CD4-positive, alpha-beta T cell (primary cell): ENCODE measurements around the gene FBLL1. TPM values are rescaled to one million over a fixed set of nuclear protein-coding genes. Genes with fewer than 3 reads are reported as not detected.

Source experiments
- ATAC-seq: fragments of 200-7000 bp; cut with Tn5 transposase; one replicate; pipeline ENCODE4 v1.10.0; 2022; ENCODE audit warnings: mild to moderate bottlenecking; ENCODE audit not compliant: poor library complexity
- CTCF ChIA-PET: fragments of 350-600 bp; sonication (Branson Sonifier 250); formaldehyde crosslinking; loops from one replicate; lab custom pipeline; 2021; ENCODE audit warnings: antibody characterized with exemption, inconsistent platforms; lab: Charles Lee
- POLR2A ChIA-PET: fragments of 350-600 bp; sonication (Branson Sonifier 250); formaldehyde crosslinking; loops from one replicate; lab custom pipeline; 2021; ENCODE audit warnings: antibody characterized with exemption, inconsistent platforms; lab: Charles Lee
- DNase-seq, 14 experiments: peaks; one replicate each; pipeline ENCODE4 v3.0.0-alpha.2; 2013 to 2020; ENCODE audit warnings: mixed read lengths in 2 of 14
- H3K27ac ChIP-seq, 2 donors: one replicate each; pipeline versions ENCODE4 v1.5.1 to v1.7.0; 2013; ENCODE audit warnings: low read length in 2 of 2, low read depth in 1 of 2, mild to moderate bottlenecking in 1 of 2
- H3K27me3 ChIP-seq, 2 experiments: 1 replicate in 1 of 2; 2 replicates in 1 of 2; pipeline versions ENCODE4 v1.6.1 to v1.7.0; 2013; ENCODE audit warnings: low read length in 2 of 2, control low read depth in 1 of 2, mild to moderate bottlenecking in 1 of 2, moderate library complexity in 1 of 2; ENCODE audit not compliant: insufficient read depth in 2 of 2, control insufficient read depth in 1 of 2
- H3K36me3 ChIP-seq: one replicate; pipeline ENCODE4 v1.6.1; 2013; ENCODE audit warnings: low read length, control low read depth; ENCODE audit not compliant: insufficient read depth
- H3K4me1 ChIP-seq: one replicate; pipeline ENCODE4 v1.6.1; 2013; ENCODE audit warnings: low read length, control low read depth; ENCODE audit not compliant: insufficient read depth
- H3K4me3 ChIP-seq: one replicate; pipeline ENCODE4 v1.5.1; 2013; ENCODE audit warnings: mild to moderate bottlenecking, low read length, moderate library complexity
- H3K9me3 ChIP-seq, 2 experiments: 1 replicate in 1 of 2; 2 replicates in 1 of 2; pipeline versions ENCODE4 v1.6.1 to v1.7.0; 2013; ENCODE audit warnings: low read length in 2 of 2, mild to moderate bottlenecking in 2 of 2, control low read depth in 1 of 2, moderate library complexity in 1 of 2; ENCODE audit not compliant: control insufficient read depth in 1 of 2, insufficient read depth in 1 of 2
- H3K27ac Mint-ChIP-seq: one replicate; pipeline ENCODE4 v1.8.0; 2020; ENCODE audit warnings: mixed read lengths
- H3K27me3 Mint-ChIP-seq: one replicate; pipeline ENCODE4 v1.8.0; 2021; ENCODE audit warnings: mixed read lengths
- H3K36me3 Mint-ChIP-seq: one replicate; pipeline ENCODE4 v1.8.0; 2021; ENCODE audit warnings: low read depth, mixed read lengths
- H3K4me1 Mint-ChIP-seq: one replicate; pipeline ENCODE4 v1.8.0; 2021; ENCODE audit warnings: low read depth, mixed read lengths
- H3K4me3 Mint-ChIP-seq: one replicate; pipeline ENCODE4 v1.8.0; 2020; ENCODE audit warnings: mild to moderate bottlenecking, mixed read lengths
- H3K9me3 Mint-ChIP-seq: one replicate; pipeline ENCODE4 v1.8.0; 2020; ENCODE audit warnings: mixed read lengths
- CTCF ChIP-seq: fragments of 200-600 bp; IDR thresholded peaks from one replicate; pipeline ENCODE4 v1.8.0; 2022; ENCODE audit warnings: antibody characterized with exemption, mild to moderate bottlenecking
- intact Hi-C, 2 experiments: fragments of 100-400 bp; cut with DNase I in 1 of 2; cut with micrococcal nuclease in 1 of 2; formaldehyde crosslinking; loops; one replicate each; pipeline versions ENCODE4 v1.15.1 to v1.9.0; 2023 to 2025; cut with DNase I, micrococcal nuclease
- total RNA-seq, 174 experiments: library from RNA in 2 of 174; stranded (reverse) in 2 of 174; gene quantifications; one replicate each; pipeline ENCODE4 v1.2.3 and lab custom pipeline; 2021 to 2026

The FBLL1 gene
- total RNA-seq, 2 experiments from 2014 or later: not detected

- H3K27me3 ChIP-seq: no peaks in the 10 kb centered on the region
- H3K36me3 ChIP-seq: peaks cover 43% of the 10 kb centered on the region
- Mint-ChIP-seq H3K36me3 (peaks cover 89% of the 10 kb centered on the region), H3K27ac (no peak overlapping the region), H3K4me1 (no peaks in the 10 kb centered on the region), H3K9me3 (no peaks in the 10 kb centered on the region), H3K4me3 (no peak overlapping the region), H3K27me3 (no peaks in the 10 kb centered on the region)
- H3K4me1 ChIP-seq: no peaks in the 10 kb centered on the region
- POLR2A ChIA-PET: no interaction called here
- intact Hi-C loops: no loop called here
- CTCF ChIA-PET: no interaction called here
- DNase-seq (no peak), ATAC-seq (no peak)
- no peak overlapping the region for H3K4me3 ChIP-seq
- H3K9me3 ChIP-seq: peaks cover 0 to under 1% of the 10 kb centered on the region in 2 experiments
- no peak overlapping the region for H3K27ac ChIP-seq
- no peak for TF ChIP-seq CTCF
Measured at GRCh38 chr5:168552146-168552545, 23.0 kb downstream of the FBLL1 start.

DNA sequence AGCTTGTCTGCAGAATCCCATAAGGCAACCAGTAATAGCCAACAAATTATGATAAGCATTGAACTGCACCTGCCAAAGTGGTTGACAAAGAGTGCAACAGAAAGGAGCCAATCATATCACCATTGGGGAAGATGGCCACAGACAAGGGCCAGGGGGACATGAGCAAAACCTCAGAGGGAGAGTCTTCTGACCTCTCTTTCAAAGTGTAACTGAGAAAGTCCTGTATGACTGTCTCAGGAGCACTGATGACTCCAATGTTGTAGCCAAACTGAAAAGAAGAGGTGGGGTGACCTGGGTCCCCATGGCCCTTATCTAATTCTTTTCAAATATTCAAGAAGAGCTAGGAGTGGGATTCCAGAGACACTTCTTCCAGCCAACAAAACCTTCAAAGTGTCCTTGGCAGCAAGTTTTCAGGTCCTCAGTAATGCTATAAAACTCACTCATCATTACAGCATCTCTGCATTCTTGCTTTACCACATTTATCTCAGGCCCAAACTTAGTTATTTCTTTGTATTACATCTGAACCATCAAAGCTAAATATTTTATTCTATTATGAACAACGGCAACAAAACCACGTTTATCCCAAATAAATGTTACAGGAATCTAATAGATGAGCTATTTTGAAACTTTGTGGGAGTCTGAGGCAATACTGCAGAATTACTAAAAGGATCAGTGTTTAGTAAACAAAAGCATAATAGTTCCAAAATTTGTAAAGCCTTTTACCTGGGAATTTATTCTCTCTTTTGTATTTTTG is 24.4 kb downstream of the FBLL1 start:
- Histone ChIP-seq H3K27ac (no peak overlapping the region), H3K4me3 (no peak overlapping the region), H3K4me1 (no peaks in the 10 kb centered on the region), H3K27me3 (no peaks in the 10 kb centered on the region), H3K9me3 (no peaks in the 10 kb centered on the region), H3K36me3 (peaks cover 56% of the 10 kb centered on the region)
- no peaks in the 10 kb centered on the region for H3K27me3 Mint-ChIP-seq
- no peak overlapping the region for H3K4me3 Mint-ChIP-seq
- intact Hi-C loops: no loop called here
- peaks cover 90% of the 10 kb centered on the region for H3K36me3 Mint-ChIP-seq
- no peak for DNase-seq
- H3K4me1 Mint-ChIP-seq: no peaks in the 10 kb centered on the region
- no peak overlapping the region for H3K27ac Mint-ChIP-seq
- TF ChIP-seq CTCF: no peak
- ChIA-PET CTCF (no interaction called here), POLR2A (no interaction called here)
- no peaks in the 10 kb centered on the region for H3K9me3 Mint-ChIP-seq
- ATAC-seq: no peak

DNA sequence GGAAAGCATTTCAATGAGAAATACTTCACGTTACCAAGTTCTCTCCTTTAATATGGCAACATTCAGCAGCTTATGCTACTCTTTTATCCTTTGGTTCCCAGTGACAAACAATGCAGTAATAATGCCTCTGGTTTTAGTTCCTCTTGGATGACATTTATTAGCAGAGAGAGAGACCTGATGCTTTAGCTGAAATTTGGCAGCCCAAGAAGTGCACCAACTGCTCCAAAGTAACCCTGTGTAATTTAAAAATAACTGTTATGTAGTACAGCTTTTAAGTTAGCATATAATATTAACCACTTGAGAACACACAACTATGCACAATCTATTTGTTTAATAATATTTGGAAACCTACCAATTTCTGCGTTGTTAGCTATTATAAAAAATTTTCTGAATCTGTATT is 28.3 kb downstream of the FBLL1 start:
- DNase-seq: no peak
- ChIA-PET POLR2A (no interaction called here), CTCF (no interaction called here)
- intact Hi-C loops: no loop called here
- Histone ChIP-seq H3K4me1 (no peaks in the 10 kb centered on the region), H3K36me3 (peaks cover 71% of the 10 kb centered on the region), H3K9me3 (no peaks in the 10 kb centered on the region), H3K27me3 (no peaks in the 10 kb centered on the region), H3K4me3 (no peak overlapping the region), H3K27ac (no peak overlapping the region)
- ATAC-seq: no peak
- Mint-ChIP-seq H3K36me3 (peaks cover 96% of the 10 kb centered on the region), H3K9me3 (no peaks in the 10 kb centered on the region), H3K4me1 (peaks cover 4% of the 10 kb centered on the region), H3K27ac (no peak overlapping the region), H3K27me3 (no peaks in the 10 kb centered on the region), H3K4me3 (no peak overlapping the region)
- no peak for TF ChIP-seq CTCF
